Measurements from ENCODE around the gene SAPCD2.
A peak's percentile ranks its signal among the peaks of the same experiment; 100 is the strongest.

GRCh38 chr9:137053944-137054931, 16.1 kb downstream of the SAPCD2 start, which contains the start of gene ENTPD2:
- no peak for TF ChIP-seq CTCF (IDR thresholded peaks at IDR 0.05)
- peak; percentile 64 for TF ChIP-seq POLR2A (IDR thresholded peaks at IDR 0.05)

Data from right lobe of liver (tissue), 4 donors.